T-helper 17 cell (primary cell): ENCODE results near the gene CACNA2D3. TPM values are rescaled to one million over a fixed set of nuclear protein-coding genes. Genes with fewer than 3 reads are reported as not detected.

Experiments
- ATAC-seq: fragments of 150-1000 bp; cut with Tn5 transposase; 2 replicates; pipeline ENCODE4 v1.10.0; 2021; ENCODE audit warnings: mild to moderate bottlenecking, moderate library complexity
- DNase-seq, 3 donors: peaks; one replicate each; pipeline versions ENCODE4 v3.0.0 to v3.0.0-alpha.2; 2020 to 2021
- H3K9me3 ChIP-seq: one replicate; pipeline ENCODE4 v1.7.0; 2013; ENCODE audit warnings: low read length, mild to moderate bottlenecking; ENCODE audit not compliant: control insufficient read depth, poor library complexity, severe bottlenecking
- H3K27ac Mint-ChIP-seq: one replicate; pipeline ENCODE4 v1.8.0; 2022; ENCODE audit warnings: mild to moderate bottlenecking, moderate library complexity, mixed read lengths
- H3K27me3 Mint-ChIP-seq: one replicate; pipeline ENCODE4 v1.8.0; 2022; ENCODE audit warnings: mixed read lengths
- H3K36me3 Mint-ChIP-seq: one replicate; pipeline ENCODE4 v1.8.0; 2022; ENCODE audit warnings: low read depth, mixed read lengths
- H3K4me1 Mint-ChIP-seq: one replicate; pipeline ENCODE4 v1.8.0; 2022; ENCODE audit warnings: mild to moderate bottlenecking, mixed read lengths
- H3K4me3 Mint-ChIP-seq: one replicate; pipeline ENCODE4 v1.8.0; 2022; ENCODE audit warnings: mild to moderate bottlenecking, moderate library complexity, mixed read lengths
- total RNA-seq, 4 donors: library from RNA in 2 of 4; stranded (reverse) in 2 of 4; gene quantifications; one replicate each; pipeline ENCODE4 v1.2.3 and lab custom pipeline; 2022 to 2026

CACNA2D3 gene
- total RNA-seq, 2 donors from 2014 or later, result 0.08 TPM; not detected in 1

GRCh38 chr3:54257125-54257720, 134.9 kb downstream of the CACNA2D3 start:
- Mint-ChIP-seq H3K36me3 (no peaks in the 10 kb centered on the region), H3K27me3 (no peaks in the 10 kb centered on the region), H3K4me3 (no peak overlapping the region), H3K4me1 (no peaks in the 10 kb centered on the region), H3K27ac (no peak overlapping the region)
- no peak for DNase-seq
- H3K9me3 ChIP-seq, result no peaks in the 10 kb centered on the region
- no peak for ATAC-seq

- Mint-ChIP-seq H3K4me3 (no peak overlapping the region), H3K27ac (no peak overlapping the region), H3K27me3 (peaks cover 11% of the 10 kb centered on the region)
Measured at GRCh38 chr3:54259636-54260035, 137.3 kb downstream of the CACNA2D3 start.

GRCh38 chr3:54261141-54261540, 138.8 kb downstream of the CACNA2D3 start:
- ATAC-seq (no peak), DNase-seq (no peak)
- Mint-ChIP-seq H3K27me3 (peaks cover 11% of the 10 kb centered on the region), H3K4me3 (no peak overlapping the region), H3K4me1 (no peaks in the 10 kb centered on the region), H3K27ac (no peak overlapping the region), H3K36me3 (no peaks in the 10 kb centered on the region)
- no peaks in the 10 kb centered on the region for H3K9me3 ChIP-seq

More at GRCh38 chr3:54259636-54260035, 137.3 kb downstream of the CACNA2D3 start:
- Mint-ChIP-seq H3K4me1 (no peaks in the 10 kb centered on the region), H3K36me3 (no peaks in the 10 kb centered on the region)
- H3K9me3 ChIP-seq, result no peaks in the 10 kb centered on the region
- ATAC-seq (no peak), DNase-seq (no peak)

GRCh38 chr3:54262541-54262940, 140.2 kb downstream of the CACNA2D3 start:
- Mint-ChIP-seq H3K27me3 (peaks cover 11% of the 10 kb centered on the region), H3K4me1 (no peaks in the 10 kb centered on the region)

GRCh38 chr3:54262946-54263345, 140.6 kb downstream of the CACNA2D3 start:
- H3K4me3 Mint-ChIP-seq, result no peak overlapping the region
- no peaks in the 10 kb centered on the region for H3K9me3 ChIP-seq
- no peak overlapping the region for H3K27ac Mint-ChIP-seq
- H3K36me3 Mint-ChIP-seq, result no peaks in the 10 kb centered on the region
- H3K27me3 Mint-ChIP-seq, result peaks cover 11% of the 10 kb centered on the region
- no peaks in the 10 kb centered on the region for H3K4me1 Mint-ChIP-seq
- ATAC-seq, result no peak
- DNase-seq, result no peak

More at GRCh38 chr3:54262541-54262940, 140.2 kb downstream of the CACNA2D3 start:
- H3K9me3 ChIP-seq, result no peaks in the 10 kb centered on the region
- Mint-ChIP-seq H3K27ac (no peak overlapping the region), H3K36me3 (no peaks in the 10 kb centered on the region), H3K4me3 (no peak overlapping the region)
- DNase-seq, result no peak
- ATAC-seq, result no peak

- DNase-seq, result no peak
- Mint-ChIP-seq H3K27me3 (peaks cover 11% of the 10 kb centered on the region), H3K36me3 (no peaks in the 10 kb centered on the region), H3K27ac (no peak overlapping the region), H3K4me1 (no peaks in the 10 kb centered on the region), H3K4me3 (no peak overlapping the region)
- H3K9me3 ChIP-seq, result no peaks in the 10 kb centered on the region
- no peak for ATAC-seq
Measured at GRCh38 chr3:54264050-54264449, 141.7 kb downstream of the CACNA2D3 start.

GRCh38 chr3:54270816-54271526, 148.6 kb downstream of the CACNA2D3 start:
- H3K4me3 Mint-ChIP-seq, result no peak overlapping the region
- H3K36me3 Mint-ChIP-seq, result no peaks in the 10 kb centered on the region
- H3K27ac Mint-ChIP-seq, result no peak overlapping the region
- H3K9me3 ChIP-seq, result no peaks in the 10 kb centered on the region
- no peaks in the 10 kb centered on the region for H3K4me1 Mint-ChIP-seq
- no peaks in the 10 kb centered on the region for H3K27me3 Mint-ChIP-seq
- DNase-seq, result no peak
- ATAC-seq, result no peak

GRCh38 chr3:54273791-54274190, 151.4 kb downstream of the CACNA2D3 start:
- Mint-ChIP-seq H3K4me1 (no peaks in the 10 kb centered on the region), H3K27ac (no peak overlapping the region), H3K36me3 (no peaks in the 10 kb centered on the region), H3K27me3 (no peaks in the 10 kb centered on the region), H3K4me3 (no peak overlapping the region)
- no peaks in the 10 kb centered on the region for H3K9me3 ChIP-seq
- no peak for ATAC-seq
- DNase-seq, result no peak

- Mint-ChIP-seq H3K27me3 (no peaks in the 10 kb centered on the region), H3K4me1 (no peaks in the 10 kb centered on the region), H3K27ac (no peak overlapping the region), H3K36me3 (no peaks in the 10 kb centered on the region), H3K4me3 (no peak overlapping the region)
- ATAC-seq (no peak), DNase-seq (no peak)
- H3K9me3 ChIP-seq, result no peaks in the 10 kb centered on the region
Measured at GRCh38 chr3:54274607-54275006, 152.3 kb downstream of the CACNA2D3 start.

GRCh38 chr3:54279005-54279583, 156.7 kb downstream of the CACNA2D3 start:
- Mint-ChIP-seq H3K27ac (no peak overlapping the region), H3K36me3 (no peaks in the 10 kb centered on the region), H3K4me3 (no peak overlapping the region), H3K4me1 (no peaks in the 10 kb centered on the region), H3K27me3 (peaks cover 14% of the 10 kb centered on the region)
- ATAC-seq, result no peak
- no peaks in the 10 kb centered on the region for H3K9me3 ChIP-seq
- DNase-seq, result no peak

- no peaks in the 10 kb centered on the region for H3K4me1 Mint-ChIP-seq
- H3K36me3 Mint-ChIP-seq, result no peaks in the 10 kb centered on the region
- no peak overlapping the region for H3K27ac Mint-ChIP-seq
- DNase-seq, result no peak
- ATAC-seq, result no peak
- H3K4me3 Mint-ChIP-seq, result no peak overlapping the region
- no peaks in the 10 kb centered on the region for H3K9me3 ChIP-seq
- H3K27me3 Mint-ChIP-seq, result peaks cover 14% of the 10 kb centered on the region
Measured at GRCh38 chr3:54283470-54283869, 161.1 kb downstream of the CACNA2D3 start.

- ATAC-seq, result no peak
- DNase-seq, result no peak
- Mint-ChIP-seq H3K36me3 (no peaks in the 10 kb centered on the region), H3K4me3 (no peak overlapping the region), H3K27me3 (no peaks in the 10 kb centered on the region), H3K4me1 (no peaks in the 10 kb centered on the region), H3K27ac (no peak overlapping the region)
- no peaks in the 10 kb centered on the region for H3K9me3 ChIP-seq
Measured at GRCh38 chr3:54294214-54294613, 171.9 kb downstream of the CACNA2D3 start.

GRCh38 chr3:54296531-54296930, 174.2 kb downstream of the CACNA2D3 start:
- H3K4me3 Mint-ChIP-seq, result no peak overlapping the region
- H3K27ac Mint-ChIP-seq, result no peak overlapping the region
- no peaks in the 10 kb centered on the region for H3K27me3 Mint-ChIP-seq
- H3K9me3 ChIP-seq, result no peaks in the 10 kb centered on the region
- ATAC-seq, result no peak
- no peak for DNase-seq
- H3K4me1 Mint-ChIP-seq, result no peaks in the 10 kb centered on the region
- H3K36me3 Mint-ChIP-seq, result no peaks in the 10 kb centered on the region
